ENCODE data around the gene PDZRN4.

DNA sequence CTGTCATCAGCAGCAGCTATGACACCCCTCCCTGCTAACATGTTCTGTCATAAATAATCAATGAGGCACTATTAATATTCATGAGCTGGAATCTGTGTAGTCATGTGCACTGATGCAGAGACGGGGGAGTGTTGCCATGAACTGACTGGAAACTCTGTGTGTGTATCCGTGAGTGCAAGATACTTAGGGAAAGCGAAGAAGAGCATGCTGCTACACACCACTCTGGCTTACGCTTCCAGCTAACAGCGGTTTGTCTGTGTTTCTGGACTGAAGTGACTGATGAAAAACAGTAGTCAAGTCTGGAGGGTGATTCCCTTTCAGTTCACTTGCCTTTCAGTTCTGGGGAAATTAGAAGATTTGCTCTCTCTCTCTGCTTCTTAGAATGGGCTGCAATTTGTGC, 249.4 kb downstream of the PDZRN4 start:
- TF ChIP-seq CTCF (IDR thresholded peaks at IDR 0.05; ENCODE audit: low read depth, low read length) (no peak), EZH2phosphoT487 (IDR thresholded peaks at IDR 0.05; ENCODE audit: low read depth) (no peak)

All from OCI-LY3 (cell line).